K562 (cell line): ENCODE data around the gene GRAMD4. TPM values are rescaled to one million over a fixed set of nuclear protein-coding genes. Genes with fewer than 3 reads are reported as not detected.

Source experiments
- ATAC-seq: fragments of 200-7000 bp; cut with Tn5 transposase; 3 replicates; pipeline ENCODE4 v1.9.1; 2020; ENCODE audit warnings: moderate library complexity
- BruUV-seq: library from RNA; stranded (reverse); fragments of 400-500 nt; replicated peaks from 2 replicates; lab custom pipeline; 2021; lab: Mats Ljungman, UMichigan
- CTCF ChIA-PET: fragments of 300-600 bp; formaldehyde crosslinking; extraction: SDS; loops from one replicate; lab custom pipeline; 2021; ENCODE audit warnings: low intra/inter-chr PET ratio; lab: Yijun Ruan, JAX
- POLR2A ChIA-PET: fragments of 300-600, 350-650 bp; sonication (Branson Sonifier 250); formaldehyde crosslinking; extraction: SDS; loops from one replicate; lab custom pipeline; 2021; ENCODE audit warnings: antibody characterized with exemption, inconsistent platforms; lab: Yijun Ruan, JAX
- DNase-seq, 4 experiments: peaks; one replicate each; pipeline versions ENCODE4 v3.0.0 to v3.0.0-alpha.2; 2011 to 2018; ENCODE audit warnings: low spot score in 3 of 4, mixed read lengths in 3 of 4; ENCODE audit errors: extremely low read depth in 1 of 4
- FAIRE-seq: peaks from 2 replicates; lab custom pipeline; 2011; peaks lifted over from hg19 to GRCh38; lab: Jason Lieb, UNC
- H2AFZ ChIP-seq: 2 replicates; pipeline ENCODE4 v1.6.0; 2011; ENCODE audit warnings: low read depth, low read length, control low read depth, inconsistent platforms
- H3K27ac ChIP-seq: fragments of 200-600 bp; 3 replicates; pipeline ENCODE4 v1.8.0; 2011; ENCODE audit warnings: low read depth, mild to moderate bottlenecking, control low read depth, inconsistent platforms, low read length, moderate library complexity, mixed read lengths; ENCODE audit errors: extremely low read depth
- H3K27me3 ChIP-seq, 2 experiments: fragments of 300-600 bp in 1 of 2; 2 replicates in 1 of 2; 3 replicates in 1 of 2; pipeline versions ENCODE4 v1.6.0 to v1.8.0; 2011; ENCODE audit warnings: inconsistent platforms in 2 of 2, low read length in 2 of 2, mild to moderate bottlenecking in 1 of 2, mixed read lengths in 1 of 2, moderate library complexity in 1 of 2; ENCODE audit not compliant: control insufficient read depth in 2 of 2, insufficient read depth in 2 of 2
- H3K36me3 ChIP-seq: fragments of 300-600 bp; 3 replicates; pipeline ENCODE4 v1.8.0; 2011; ENCODE audit warnings: mild to moderate bottlenecking, low read length, inconsistent platforms; ENCODE audit not compliant: control insufficient read depth, insufficient read depth
- H3K4me1 ChIP-seq, 2 experiments: fragments of 200-600 bp in 1 of 2; replicated peaks in 1 of 2; 2 replicates in 1 of 2; 3 replicates in 1 of 2; pipeline versions ENCODE4 v1.5.1 to v1.8.0; 2011; ENCODE audit warnings: inconsistent platforms in 2 of 2, low read length in 2 of 2, mild to moderate bottlenecking in 1 of 2, mixed read lengths in 1 of 2, moderate library complexity in 1 of 2; ENCODE audit not compliant: control insufficient read depth in 2 of 2, insufficient read depth in 2 of 2
- H3K4me2 ChIP-seq: 2 replicates; pipeline ENCODE4 v1.6.1; 2011; ENCODE audit warnings: low read length, control low read depth, inconsistent platforms, mixed read lengths; ENCODE audit not compliant: insufficient read depth
- H3K4me3 ChIP-seq: fragments of 200-600 bp; sonication (generic), shearing (Covaris generic); 2 replicates; pipeline ENCODE4 v1.5.1; 2016; ENCODE audit warnings: control low read depth, inconsistent platforms
- H3K79me2 ChIP-seq: fragments of 200-600 bp; 3 replicates; pipeline ENCODE4 v1.8.0; 2011; ENCODE audit warnings: low read length, inconsistent platforms; ENCODE audit not compliant: control insufficient read depth, insufficient read depth
- H3K9ac ChIP-seq, 2 experiments: 2 replicates each; pipeline versions ENCODE4 v1.6.0 to v1.6.1; 2011; ENCODE audit warnings: low read depth in 2 of 2, low read length in 2 of 2, control low read depth in 1 of 2, inconsistent platforms in 1 of 2, mild to moderate bottlenecking in 1 of 2, mixed read lengths in 1 of 2; ENCODE audit not compliant: insufficient read depth in 1 of 2
- H3K9me1 ChIP-seq: one replicate; pipeline ENCODE4 v1.6.0; 2011; ENCODE audit warnings: inconsistent platforms, mild to moderate bottlenecking, low read length, moderate library complexity; ENCODE audit not compliant: control insufficient read depth, insufficient read depth
- H3K9me3 ChIP-seq: replicated peaks from 2 replicates; pipeline ENCODE4 v1.5.1; 2011; ENCODE audit warnings: low read depth, low read length, inconsistent platforms; ENCODE audit not compliant: control insufficient read depth, insufficient read depth
- H4K20me1 ChIP-seq: replicated peaks from 2 replicates; pipeline ENCODE4 v1.6.1; 2011; ENCODE audit warnings: low read length, inconsistent platforms, mixed read lengths; ENCODE audit not compliant: control insufficient read depth, insufficient read depth
- ARID3B ChIP-seq: fragments of 250-450 bp; sonication (Bioruptor Pico); IDR thresholded peaks from 2 replicates; pipeline ENCODE4 v1.4.0; 2020; ENCODE audit warnings: borderline replicate concordance
- BRCA1 ChIP-seq, 2 experiments: fragments of 450-650 bp in 1 of 2; sonication (generic) in 1 of 2; formaldehyde crosslinking in 1 of 2; IDR thresholded peaks; 2 replicates each; pipeline versions ENCODE4 v1.5.0 to v1.6.1; 2017 to 2020; ENCODE audit warnings: mild to moderate bottlenecking in 1 of 2, missing genetic modification reagents in 1 of 2
- CCNT2 ChIP-seq: IDR thresholded peaks from 2 replicates; pipeline ENCODE4 v1.6.1; 2011; ENCODE audit warnings: borderline replicate concordance, low read depth, mild to moderate bottlenecking, moderate library complexity, mixed read lengths, low read length; ENCODE audit not compliant: insufficient read length; ENCODE audit errors: extremely low read depth
- ETS2 ChIP-seq: IDR thresholded peaks from 2 replicates; pipeline ENCODE4 v1.6.1; 2016; ENCODE audit warnings: borderline replicate concordance, missing genetic modification characterization, mild to moderate bottlenecking, moderate library complexity, missing compliant biosample characterization; ENCODE audit not compliant: poor library complexity, severe bottlenecking
- GATAD2B ChIP-seq: fragments of 450-650 bp; IDR thresholded peaks from 2 replicates; pipeline ENCODE4 v1.6.1; 2017; ENCODE audit warnings: mild to moderate bottlenecking, borderline replicate concordance
- HBP1 ChIP-seq: fragments of 450-650 bp; formaldehyde crosslinking; IDR thresholded peaks from 2 replicates; pipeline ENCODE4 v1.4.0; 2022; ENCODE audit warnings: missing genetic modification characterization
- PHF20 ChIP-seq: fragments of 450-650 bp; IDR thresholded peaks from 2 replicates; pipeline ENCODE4 v1.6.1; 2018; ENCODE audit not compliant: partially characterized antibody
- POLR3G ChIP-seq: IDR thresholded peaks from 2 replicates; pipeline ENCODE4 v1.6.1; 2011; ENCODE audit not compliant: insufficient read length, insufficient replicate concordance; ENCODE audit errors: extremely low read depth
- RHOXF2B ChIP-seq: fragments of 250-450 bp; sonication (Bioruptor Pico); conservative IDR thresholded peaks from 2 replicates; pipeline ENCODE4 v1.5.1; 2021
- SMAD4 ChIP-seq: fragments of 250-450 bp; sonication (Bioruptor Pico); conservative IDR thresholded peaks from 2 replicates; pipeline ENCODE4 v1.8.0; 2021; ENCODE audit warnings: inconsistent platforms, mild to moderate bottlenecking, moderate library complexity
- STAT5A ChIP-seq: IDR thresholded peaks from 2 replicates; pipeline ENCODE4 v1.6.1; 2012; ENCODE audit warnings: low read length, inconsistent platforms, borderline replicate concordance
- ZBTB9 ChIP-seq: fragments of 450-650 bp; formaldehyde crosslinking; IDR thresholded peaks from 2 replicates; pipeline ENCODE4 v1.4.0; 2020; ENCODE audit warnings: mild to moderate bottlenecking, moderate library complexity
- ZC3H4 ChIP-seq: sonication (generic); formaldehyde crosslinking; IDR thresholded peaks from 2 replicates; pipeline ENCODE4 v1.9.0; 2021; ENCODE audit warnings: missing genetic modification reagents, borderline replicate concordance
- ZFPM2 ChIP-seq: fragments of 250-450 bp; sonication (Bioruptor Pico); IDR thresholded peaks from 2 replicates; pipeline ENCODE4 v1.5.1; 2022; ENCODE audit warnings: mild to moderate bottlenecking
- ZFX ChIP-seq: sonication (generic); formaldehyde crosslinking; IDR thresholded peaks from 2 replicates; pipeline ENCODE4 v1.8.0; 2022; ENCODE audit warnings: mild to moderate bottlenecking, missing genetic modification reagents, moderate library complexity
- ZNF239 ChIP-seq: fragments of 250-450 bp; sonication (Bioruptor Pico); IDR thresholded peaks from 2 replicates; pipeline ENCODE4 v1.4.0; 2020; ENCODE audit warnings: mild to moderate bottlenecking
- ZNF311 ChIP-seq: fragments of 250-450 bp; sonication (Bioruptor Pico); IDR thresholded peaks from 2 replicates; pipeline ENCODE4 v1.4.0; 2020; ENCODE audit warnings: mild to moderate bottlenecking, moderate library complexity
- WGBS: fragments of 100-300 bp; shearing (Covaris generic); methylation state at CpG from one replicate; pipeline ENCODE4 v1.1.6; 2016; ENCODE audit warnings: low coverage, mixed read lengths; ENCODE audit not compliant: insufficient coverage; ENCODE audit errors: missing lambda C conversion rate; 5-methylcytosine and 5-hydroxymethylcytosine counted together
- in situ Hi-C: fragments of 300-500 bp; cut with MboI; formaldehyde crosslinking; loops from 4 replicates; pipeline ENCODE4 v1.15.0; 2018; ENCODE audit warnings: inconsistent platforms, mixed read lengths
- intact Hi-C: fragments of 100-400 bp; cut with micrococcal nuclease; formaldehyde crosslinking; loops from 2 replicates; pipeline ENCODE4 v1.14.2; 2022
- polyA plus RNA-seq, 8 experiments: library from polyadenylated mRNA; depleted of rRNA in 4 of 8; stranded (reverse) in 5 of 8; unstranded in 3 of 8; fragments of >200 nt; fragmentation: Nextera tagmentation in 2 of 8; fragmentation: Illumina TruSeq in 1 of 8; extraction: Ambion mirVana in 2 of 8; extraction: Trizol in 1 of 8; gene quantifications; 2 replicates each; pipeline versions ENCODE4 v1.2.1 to v1.2.3, GENCODE V29; 2011 to 2014; ENCODE audit warnings: inconsistent platforms in 1 of 8, missing spikeins in 1 of 8
- total RNA-seq, 7 experiments: library from RNA; depleted of rRNA in 6 of 7; stranded (reverse); fragments of >200 nt in 6 of 7; fragmentation: Illumina TruSeq in 2 of 7; extraction: Trizol in 2 of 7; gene quantifications; 2 replicates each; pipeline versions ENCODE4 v1.2.1 to v1.2.3, GENCODE V29; 2011 to 2021; ENCODE audit warnings: low replicate concordance in 1 of 7

GRAMD4 gene
- total and polyA plus RNA-seq, 9 of the 15 experiments (the other 6 are each of a cell fraction or from before 2014, with no cell fraction given), result 0.18 to 44.8 (median 18.6) TPM

GRCh38 chr22:46576556-46577367 lies 43.4 kb upstream of the GRAMD4 start:
- Histone ChIP-seq H3K9me3 (0 out of 2 replicates have a peak, but pooled peaks cover 2% of the 10 kb centered on the region), H2AFZ (peak overlapping the region; percentile 58), H3K79me2 (peaks cover 45% of the 10 kb centered on the region), H3K9me1 (no peaks in the 10 kb centered on the region), H4K20me1 (peaks cover 6% of the 10 kb centered on the region), H3K4me2 (peak overlapping the region; percentile 39), H3K9ac (peak overlapping the region; percentile 71 to 95; a peak in 3 of 4 replicates), H3K4me3 (peak overlapping the region; percentile 57), H3K4me1 (peaks cover 43 to 61% of the 10 kb centered on the region in 2 experiments), H3K27me3 (no peaks in the 10 kb centered on the region), H3K27ac (no peak overlapping the region), H3K36me3 (peaks cover 4% of the 10 kb centered on the region; the same call in 2 of the 3 replicates)
- ChIA-PET POLR2A (interaction anchor here (1.4 kb wide), 1 partner anchor 11 kb away, joined by 3 read pairs; no protein-coding TSS in a partner anchor), CTCF (no interaction called here)
- peak; percentile 7; the same call in 2 of the 3 replicates for ATAC-seq
- intact Hi-C loops (no loop called here), in situ Hi-C loops (no loop called here)
- no peak for FAIRE-seq
- BruUV-seq, result no TSS peak
- WGBS, result 8% methylated on average over 14 of the region's 142 CpGs
- peak; percentile 68 to 90 (median 86) for DNase-seq
- TF ChIP-seq ZFPM2 (CRISPR knock-in tag) (no peak), RHOXF2B (CRISPR knock-in tag) (no peak), CCNT2 (peak; percentile 27), SMAD4 (CRISPR knock-in tag) (0 out of 2 replicates have a peak, but pooled peaks have one; percentile 13), BRCA1 (IDR thresholded peaks at IDR 0.05) (no peak), BRCA1 (CRISPR knock-in tag; IDR thresholded peaks at IDR 0.05) (no peak), ARID3B (CRISPR knock-in tag) (no peak), ZNF239 (no peak), ZC3H4 (CRISPR knock-in tag) (no peak), ZBTB9 (CRISPR knock-in tag) (peak; percentile 99), STAT5A (no peak), ZFX (CRISPR knock-in tag) (peak; percentile 20; the same call in 1 of the 2 replicates), PHF20 (no peak), ZNF311 (CRISPR knock-in tag) (no peak), HBP1 (no peak), POLR3G (no peak), GATAD2B (peak; percentile 17; the same call in 1 of the 2 replicates), ETS2 (tag) (no peak)
